ENCODE measurements around the gene SETD5.

The SETD5 gene

DNA sequence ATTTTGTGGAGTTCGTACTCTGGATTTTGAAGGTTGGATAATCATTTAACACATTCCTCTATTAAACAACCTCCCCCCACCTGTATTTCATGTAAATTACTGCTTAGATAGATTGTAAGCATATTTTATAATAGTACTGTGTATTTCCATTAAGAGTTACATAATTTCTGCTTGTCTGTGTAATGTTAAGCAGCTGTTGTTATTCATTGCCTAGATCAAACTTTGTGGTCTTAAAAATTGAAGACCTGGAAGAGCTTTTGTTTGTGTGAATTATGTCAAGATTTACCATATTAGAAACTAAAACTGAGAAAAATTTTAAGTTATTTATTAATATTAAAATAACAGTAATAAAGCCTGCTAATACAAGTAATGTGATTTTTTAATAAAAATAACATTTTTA lies 11.1 kb downstream of the SETD5 start:
- no peak for DNase-seq (ENCODE audit: low spot score)

DNA sequence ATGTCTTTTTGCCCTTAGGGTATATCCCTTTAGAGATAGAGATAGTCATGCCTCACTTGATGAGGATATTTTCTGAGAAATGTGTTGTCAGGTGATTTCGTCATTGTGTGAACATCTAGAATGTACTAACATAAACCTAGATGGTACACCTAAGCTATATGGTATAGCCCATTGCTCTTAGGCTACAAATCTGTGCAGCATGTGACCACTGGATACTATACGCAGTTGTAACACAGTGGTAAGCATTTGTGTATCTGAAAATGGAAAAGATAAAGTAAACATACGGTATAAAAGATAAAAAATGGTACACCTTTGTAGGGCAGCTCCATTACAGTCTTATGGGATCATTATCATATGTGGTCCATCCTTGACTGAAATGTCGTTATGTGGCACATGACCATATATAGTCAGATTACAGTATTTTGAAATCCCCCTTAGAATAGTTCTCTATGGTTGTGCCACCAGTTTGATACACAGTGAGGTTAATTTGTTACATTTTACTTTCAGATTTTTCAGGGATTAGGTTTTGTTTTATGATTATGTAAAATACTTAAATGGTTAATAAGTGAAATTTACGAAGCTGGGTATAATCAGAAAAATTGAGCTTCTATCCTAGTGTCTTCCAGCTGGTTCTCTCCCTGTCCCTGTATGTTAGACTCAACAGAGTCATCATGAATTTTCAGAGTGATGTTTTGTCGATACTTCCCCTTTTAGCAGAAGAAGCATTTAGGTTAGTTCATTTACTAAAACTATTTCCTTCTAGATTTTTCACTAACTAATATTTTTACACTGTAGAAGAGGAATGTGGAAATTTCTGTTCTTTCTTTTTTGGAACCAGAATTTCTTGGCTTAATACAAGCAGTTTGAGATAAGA lies 12.8 kb downstream of the SETD5 start:
- no peak for DNase-seq (ENCODE audit: low spot score)

DNA sequence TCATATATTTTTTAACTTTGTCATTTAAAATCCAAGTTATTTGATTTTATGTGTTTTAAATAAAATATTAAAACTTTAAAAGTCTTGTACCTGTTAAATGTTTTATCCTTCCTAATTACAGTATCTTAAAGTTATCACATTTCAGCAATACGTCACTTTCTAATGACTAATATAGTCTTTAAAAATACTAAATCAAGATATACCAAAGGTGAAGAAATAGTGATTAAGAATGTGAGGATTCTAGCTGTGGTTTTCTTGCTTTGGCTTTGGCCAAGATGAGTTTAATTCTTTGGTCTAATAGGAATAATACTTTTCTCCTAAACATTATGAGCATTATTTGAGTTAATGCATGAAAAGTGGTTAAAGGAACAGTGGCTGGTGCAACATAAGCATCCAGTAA lies 13.9 kb downstream of the SETD5 start:
- no peak for DNase-seq (ENCODE audit: low spot score)

DNA sequence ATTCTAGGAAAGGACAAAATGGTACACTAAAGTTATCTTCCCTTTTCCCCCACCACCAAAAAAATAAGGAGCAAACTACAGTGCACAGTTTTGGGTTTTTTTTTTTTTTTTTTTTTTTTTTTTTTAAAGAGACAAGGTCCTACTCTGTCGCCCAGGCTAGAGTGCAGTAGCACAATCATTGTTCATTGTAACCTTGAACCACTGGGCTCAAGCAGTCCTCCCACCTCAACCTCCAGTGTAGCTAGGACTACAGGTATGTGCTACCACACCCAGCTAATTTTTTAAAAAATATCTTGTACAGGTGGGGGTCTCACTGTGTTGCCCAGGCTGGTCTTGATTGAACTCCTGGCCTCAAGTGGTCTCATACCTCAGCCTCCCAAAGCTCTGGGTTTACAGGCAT lies 14.9 kb downstream of the SETD5 start:
- DNase-seq (ENCODE audit: low spot score): no peak

DNA sequence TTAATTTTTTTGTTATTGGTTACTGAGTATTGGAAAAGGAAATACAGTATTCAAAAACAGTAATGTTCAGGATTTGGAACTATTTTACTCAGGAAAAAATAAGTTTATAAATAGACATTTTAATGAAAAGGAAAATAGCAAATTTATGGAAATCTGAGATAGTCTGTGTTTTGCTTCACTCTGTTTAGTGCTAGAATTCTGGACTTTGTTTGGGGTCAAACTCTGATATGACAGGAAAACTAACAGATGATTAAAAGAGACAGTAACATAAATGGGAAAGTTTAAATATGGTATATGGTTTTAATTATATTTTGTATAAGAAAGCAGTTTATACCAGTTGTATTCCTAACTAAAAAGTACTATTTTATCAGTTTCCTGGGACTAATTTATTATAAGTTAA lies 17.4 kb downstream of the SETD5 start:
- DNase-seq (ENCODE audit: low spot score): no peak

DNA sequence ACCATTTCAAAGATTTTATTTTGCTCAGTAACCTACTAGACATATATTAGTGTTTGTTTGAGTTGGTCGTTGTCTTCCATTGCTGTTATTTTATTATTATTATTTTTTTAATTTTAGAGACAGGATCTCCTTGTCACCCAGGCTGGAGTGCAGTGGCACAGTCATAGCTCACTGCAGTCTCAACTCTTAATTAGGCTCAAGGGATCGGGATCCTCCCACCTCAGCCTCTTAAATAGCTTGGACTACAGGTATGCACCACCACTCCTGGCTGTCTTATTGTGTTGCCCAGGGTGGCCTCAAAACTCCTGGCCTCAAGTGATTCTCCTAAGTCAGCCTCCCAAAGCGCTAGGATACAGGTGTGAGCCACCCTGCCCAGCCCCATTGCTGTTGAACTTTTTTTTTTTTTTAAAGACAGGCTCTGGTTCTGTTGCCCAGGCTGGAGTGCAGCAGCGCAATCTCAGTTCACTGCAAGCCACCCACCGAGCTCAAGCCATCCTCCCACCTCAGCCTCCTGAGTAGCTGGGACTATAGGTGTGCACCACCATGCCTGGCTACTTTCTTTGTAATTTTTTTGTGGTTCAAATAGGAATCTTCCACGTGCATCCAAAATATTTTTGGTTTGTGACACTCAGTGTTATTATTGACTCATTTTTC lies 18.2 kb downstream of the SETD5 start:
- no peak for DNase-seq (ENCODE audit: low spot score)

DNA sequence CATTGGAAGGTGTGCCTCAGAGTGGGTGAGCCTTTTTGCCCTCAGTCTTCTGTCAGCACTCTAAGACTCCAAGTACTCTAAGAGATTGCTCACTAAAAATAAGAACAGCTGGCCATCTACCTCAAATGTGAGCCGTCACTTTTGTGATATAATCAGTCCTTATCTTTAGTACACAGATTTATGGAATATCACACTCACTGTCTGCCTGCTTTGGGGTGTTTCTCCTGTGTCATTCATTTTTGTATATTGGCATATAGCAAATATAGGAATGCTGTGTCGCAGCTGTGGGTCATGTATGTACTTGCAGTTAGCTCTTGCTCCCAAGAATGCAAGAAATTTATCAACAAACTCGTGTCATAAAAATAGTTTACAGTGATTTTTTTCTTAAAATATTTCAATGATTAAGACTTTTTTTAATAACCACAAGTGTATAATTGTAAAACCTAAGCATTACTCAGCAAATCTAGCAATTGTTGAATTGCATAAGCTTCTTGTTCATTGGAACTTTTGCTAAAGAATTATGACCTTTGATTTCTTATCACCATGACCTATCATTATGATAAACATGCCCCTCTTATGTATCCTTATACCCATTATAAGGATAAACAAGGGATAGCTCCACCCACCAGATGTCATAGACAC lies 18.8 kb downstream of the SETD5 start:
- no peak for DNase-seq (ENCODE audit: low spot score)

DNA sequence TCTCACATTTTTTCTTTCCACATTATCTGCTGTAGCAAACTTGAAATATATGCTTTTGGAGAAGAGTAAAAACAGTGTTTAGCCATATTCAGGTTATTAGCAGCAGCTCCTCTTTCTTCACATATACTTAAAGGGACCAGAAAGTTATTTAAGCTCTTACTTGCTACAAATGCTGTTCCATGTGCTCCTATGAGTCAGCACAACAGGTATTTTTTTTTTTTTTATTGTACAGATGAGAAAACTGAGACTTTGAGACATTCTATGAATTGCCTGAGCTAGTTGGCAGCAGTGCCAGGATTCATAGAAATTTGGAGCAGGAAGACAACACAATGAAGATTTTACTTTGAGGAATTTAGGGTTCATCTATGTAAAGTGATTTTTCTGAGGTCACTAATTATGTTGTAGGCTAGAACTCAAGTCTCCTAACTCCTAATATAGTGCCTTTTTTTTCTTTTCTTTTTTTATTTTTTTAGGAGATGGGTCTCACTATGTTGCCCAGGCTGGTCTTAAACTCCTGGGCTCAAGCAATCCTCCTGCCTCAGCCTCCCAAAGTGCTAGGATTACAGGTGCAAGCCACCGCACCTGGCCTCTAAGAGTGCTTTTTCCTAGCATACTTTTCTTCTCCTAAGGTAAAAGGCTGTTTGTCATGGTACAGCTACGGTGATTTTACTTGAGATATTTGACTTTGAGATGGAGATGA lies 23.6 kb downstream of the SETD5 start:
- no peak for DNase-seq (ENCODE audit: low spot score)

DNA sequence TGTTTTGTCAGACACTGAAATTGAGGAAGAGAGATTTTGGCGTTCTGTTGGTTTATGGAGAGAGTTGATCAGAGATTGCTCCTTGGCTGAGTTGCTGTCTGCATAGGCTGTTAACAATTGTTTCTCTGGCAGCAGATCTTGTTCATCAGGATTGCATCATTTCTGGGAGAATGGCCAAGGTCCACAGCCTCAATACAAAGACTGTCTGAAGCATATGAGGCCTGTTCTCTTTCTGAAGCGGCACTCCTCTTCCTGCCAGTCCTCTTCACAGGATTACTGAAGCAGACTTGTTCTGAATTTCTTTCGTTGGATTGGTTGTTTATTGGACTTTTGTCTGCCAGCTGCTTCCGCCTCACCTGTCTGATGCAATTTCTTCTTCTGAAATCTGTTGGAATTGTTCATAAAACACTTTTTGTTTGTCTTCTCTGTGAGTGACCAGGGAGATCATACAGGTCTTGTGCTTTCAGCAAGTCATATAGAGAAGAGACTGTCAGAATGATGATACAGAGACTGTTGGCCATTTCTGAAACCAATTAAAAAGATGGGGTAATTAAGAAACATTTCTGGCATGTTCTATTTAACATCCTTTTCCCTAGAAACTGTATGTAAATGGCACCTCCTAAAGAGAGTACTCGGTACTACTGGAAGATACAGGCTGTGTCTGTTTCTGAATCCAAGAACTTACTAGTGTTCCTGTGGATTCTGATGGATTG lies 25.5 kb downstream of the SETD5 start:
- peak; percentile 82 for DNase-seq (ENCODE audit: low spot score)

DNA sequence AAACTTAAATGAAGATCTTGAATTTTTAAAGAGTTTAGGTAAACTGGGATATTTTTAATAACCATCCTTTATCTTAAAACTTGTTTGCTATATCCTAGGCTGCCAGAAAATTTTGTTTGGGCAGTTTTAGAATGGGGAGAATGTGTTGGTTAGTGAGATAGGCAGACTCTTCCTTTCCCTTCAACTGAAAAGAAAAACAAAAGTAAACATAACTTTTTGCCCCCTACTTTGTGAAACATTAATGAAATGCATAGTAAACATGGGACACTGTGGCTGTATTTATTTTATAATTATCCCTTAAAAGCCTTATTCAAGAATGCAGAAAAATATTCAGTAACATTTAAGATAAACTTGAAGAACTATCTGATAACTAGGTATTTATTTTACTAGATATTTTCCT lies 31.0 kb downstream of the SETD5 start:
- DNase-seq (ENCODE audit: low spot score): no peak

DNA sequence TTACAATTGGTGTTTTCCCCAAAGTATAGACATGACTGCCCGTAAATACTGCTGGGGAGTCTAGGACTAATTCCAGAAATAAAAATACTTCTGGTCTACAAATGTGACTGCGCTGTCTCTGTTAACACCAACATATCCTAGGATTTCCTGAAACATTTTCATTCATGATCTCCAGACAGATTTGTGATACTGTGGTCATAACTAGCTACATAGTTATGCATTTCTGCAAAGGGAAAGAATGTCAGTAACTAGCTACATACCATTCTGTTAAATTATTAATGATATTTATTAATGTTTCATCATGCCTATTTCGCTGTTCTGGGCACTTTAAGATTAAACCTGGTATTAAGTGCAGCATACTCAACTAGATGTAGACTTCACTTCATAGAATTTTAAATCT lies 33.3 kb downstream of the SETD5 start:
- DNase-seq (ENCODE audit: low spot score): no peak

DNA sequence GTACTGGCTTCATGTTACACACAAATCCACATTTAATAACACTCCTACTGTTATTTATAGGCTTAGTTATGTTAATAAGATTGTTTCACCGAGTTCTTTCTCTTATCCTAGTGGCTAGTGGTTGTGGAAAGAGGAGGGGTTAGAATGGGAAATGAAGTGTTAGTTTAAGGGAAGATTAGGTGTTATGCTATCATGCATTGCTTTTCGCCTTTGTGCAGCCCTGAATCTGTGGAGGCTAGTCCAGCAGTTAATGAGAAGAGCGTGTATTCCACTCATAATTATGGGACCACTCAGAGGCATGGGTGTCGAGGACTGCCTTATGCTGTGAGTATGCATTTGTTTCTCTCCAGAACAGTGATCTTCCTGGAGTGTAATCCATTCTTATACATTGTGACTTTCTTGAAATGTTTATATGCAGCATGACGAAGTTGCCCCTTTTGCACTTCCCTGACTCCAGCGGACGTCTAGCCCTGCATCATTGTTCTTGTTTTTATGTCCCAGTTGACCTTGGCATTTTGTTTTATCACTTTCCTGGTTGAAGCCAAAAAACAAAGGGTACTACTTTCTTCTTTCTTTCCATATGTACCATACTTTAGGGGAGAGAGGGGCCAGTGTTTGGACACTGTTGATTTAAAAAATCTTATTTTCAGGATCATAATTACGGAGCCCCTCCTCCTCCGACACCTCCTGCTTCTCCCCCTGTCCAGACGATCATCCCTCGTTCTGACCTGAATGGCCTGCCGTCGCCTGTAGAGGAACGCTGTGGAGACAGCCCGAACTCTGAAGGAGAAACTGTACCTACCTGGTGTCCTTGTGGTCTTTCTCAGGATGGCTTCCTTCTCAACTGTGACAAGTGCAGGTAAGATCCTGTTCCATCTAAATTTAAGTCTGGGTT lies 36.5 kb downstream of the SETD5 start:
- DNase-seq (ENCODE audit: low spot score): no peak

DNA sequence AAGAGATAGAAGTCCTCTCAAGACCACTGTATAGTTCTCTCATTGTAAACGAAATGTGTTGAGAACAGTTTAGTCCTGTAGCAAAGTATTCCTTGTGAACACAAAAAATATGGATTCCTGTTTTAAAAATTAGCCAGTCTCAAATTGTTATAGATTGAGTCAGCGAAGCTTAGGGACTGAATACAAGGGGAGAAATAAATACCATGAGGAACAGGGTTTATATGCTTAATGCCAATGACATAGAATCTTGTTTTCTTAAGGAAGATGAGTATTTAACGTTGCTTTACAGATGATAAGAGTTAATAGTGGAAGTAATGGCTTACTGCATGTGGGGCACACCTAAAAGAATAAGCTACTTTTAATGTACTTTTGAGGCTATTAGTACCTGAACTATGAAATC lies 37.9 kb downstream of the SETD5 start:
- DNase-seq (ENCODE audit: low spot score): no peak

DNA sequence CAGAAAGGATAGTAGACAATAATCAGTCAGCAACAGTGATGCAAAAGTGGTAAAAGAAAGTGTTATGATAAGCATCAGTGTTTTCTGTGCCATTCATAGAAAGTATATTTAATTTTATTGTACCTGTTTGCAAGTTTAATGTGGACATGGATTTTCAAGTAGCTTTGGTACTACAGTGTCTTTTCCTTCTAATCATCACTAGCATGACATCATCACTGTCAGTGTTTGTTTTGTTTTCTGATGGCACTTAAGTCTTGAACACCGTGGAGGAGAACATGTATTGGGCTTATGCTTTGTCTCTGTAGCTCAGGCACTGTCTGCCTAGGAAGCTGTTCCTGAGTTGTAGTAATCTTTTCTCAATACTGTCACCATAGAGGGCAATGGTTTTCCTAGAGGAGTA lies 41.9 kb downstream of the SETD5 start:
- no peak for DNase-seq (ENCODE audit: low spot score)

DNA sequence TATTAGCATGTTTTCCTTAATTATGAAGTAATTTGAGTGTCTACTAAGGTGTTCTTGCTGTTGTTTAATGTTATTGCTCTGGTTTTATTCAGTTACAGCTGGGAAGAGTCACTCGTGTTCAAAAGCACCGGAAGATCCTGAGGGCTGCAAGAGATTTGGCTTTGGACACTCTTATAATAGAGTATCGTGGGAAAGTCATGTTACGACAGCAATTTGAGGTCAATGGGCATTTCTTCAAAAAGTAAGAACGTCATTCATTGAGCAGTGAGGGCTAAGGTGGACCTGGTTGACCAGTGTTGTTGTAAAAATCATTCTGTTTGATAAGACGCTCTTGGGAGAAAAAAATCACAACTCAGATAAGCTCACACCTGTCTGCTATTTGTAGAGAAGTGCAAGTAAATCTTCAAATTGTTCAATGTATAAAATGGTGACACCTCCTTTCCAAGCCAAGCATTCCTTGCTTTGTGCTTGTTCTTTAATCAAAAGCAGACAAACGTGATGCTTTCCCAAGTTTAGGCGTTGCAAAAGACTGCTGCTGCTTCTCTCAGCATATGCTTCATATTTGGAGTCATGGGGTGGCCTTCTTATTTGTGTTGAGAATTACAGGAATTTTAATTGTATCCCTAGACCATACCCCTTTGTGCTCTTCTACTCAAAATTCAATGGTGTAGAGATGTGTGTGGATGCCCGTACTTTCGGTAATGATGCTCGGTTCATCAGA lies 44.2 kb downstream of the SETD5 start:
- DNase-seq (ENCODE audit: low spot score): no peak

DNA sequence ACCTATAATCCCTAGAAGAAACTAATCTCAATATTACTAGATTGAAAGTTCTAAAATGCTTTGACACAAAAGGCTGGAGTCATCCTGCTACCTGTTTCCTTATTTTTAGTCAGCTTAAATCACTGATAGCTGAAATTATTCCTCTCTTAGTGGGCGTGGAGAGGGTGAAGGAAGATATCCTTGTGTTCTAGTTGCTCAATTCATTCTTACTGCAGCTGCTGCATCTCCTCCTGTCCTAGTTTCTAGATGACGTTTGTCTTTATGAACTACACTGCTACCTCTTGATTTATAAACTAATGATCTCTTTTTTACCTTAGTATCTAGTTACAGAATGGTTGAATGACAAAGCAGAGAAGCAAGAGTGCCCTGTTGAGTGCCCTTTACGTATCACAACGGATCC lies 50.7 kb downstream of the SETD5 start:
- DNase-seq (ENCODE audit: low spot score): no peak

DNA sequence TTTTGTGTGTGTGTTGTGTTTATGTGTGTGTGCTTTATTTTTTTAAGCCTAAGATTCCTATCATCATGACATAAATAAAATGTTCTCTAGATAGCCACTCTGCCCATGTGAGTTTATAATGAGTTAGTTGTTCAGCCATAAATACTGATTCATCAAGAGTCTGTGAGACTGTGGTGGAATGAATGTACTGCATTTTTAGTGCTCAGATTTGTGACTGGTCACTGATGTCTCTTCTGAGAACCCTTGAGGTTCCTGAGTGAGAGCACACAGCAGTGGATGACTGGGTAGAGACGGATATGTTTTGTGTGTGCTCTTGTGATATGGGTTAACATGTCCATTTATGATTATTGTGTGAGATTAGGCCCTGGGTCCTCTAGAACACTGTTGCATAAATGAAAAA lies 51.2 kb downstream of the SETD5 start:
- peak; percentile 11 for DNase-seq (ENCODE audit: low spot score)

DNA sequence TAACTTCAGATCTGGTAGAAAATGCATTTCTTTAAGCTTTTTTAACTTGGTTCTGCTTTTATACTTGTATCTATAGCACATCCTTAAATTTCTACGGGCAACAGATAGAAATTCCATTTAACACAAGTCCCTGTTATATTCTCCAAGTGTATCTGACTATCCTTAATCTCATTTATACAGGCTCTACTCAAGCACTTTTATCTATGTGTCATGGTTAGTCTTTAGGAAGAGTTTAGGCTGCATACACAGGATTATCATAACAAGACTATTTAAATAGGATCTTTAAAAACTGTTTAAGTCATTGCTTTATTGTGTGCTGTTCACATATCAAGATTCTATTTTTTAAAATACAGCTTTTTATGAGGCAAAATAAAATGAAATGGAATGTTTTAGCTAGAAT lies 52.7 kb downstream of the SETD5 start:
- no peak for DNase-seq (ENCODE audit: low spot score)

DNA sequence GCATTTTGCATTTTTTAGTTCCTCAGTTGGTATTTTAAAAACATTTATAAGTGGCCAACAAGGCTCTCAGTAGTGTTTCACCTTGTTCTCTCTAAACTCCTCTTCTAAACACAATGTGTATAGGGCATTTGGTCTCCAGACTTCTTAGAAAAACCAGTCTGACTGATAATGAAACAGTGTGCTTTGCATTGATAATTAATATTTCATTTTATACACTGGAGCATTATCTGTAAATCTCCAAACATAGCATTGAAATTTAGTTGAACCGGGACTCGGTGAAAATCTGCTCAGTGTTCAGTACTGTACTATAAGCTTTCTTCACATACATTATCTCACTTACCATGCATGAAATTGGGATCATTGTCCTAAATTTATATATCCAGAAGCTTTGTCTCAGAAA lies 53.6 kb downstream of the SETD5 start:
- DNase-seq (ENCODE audit: low spot score): no peak

DNA sequence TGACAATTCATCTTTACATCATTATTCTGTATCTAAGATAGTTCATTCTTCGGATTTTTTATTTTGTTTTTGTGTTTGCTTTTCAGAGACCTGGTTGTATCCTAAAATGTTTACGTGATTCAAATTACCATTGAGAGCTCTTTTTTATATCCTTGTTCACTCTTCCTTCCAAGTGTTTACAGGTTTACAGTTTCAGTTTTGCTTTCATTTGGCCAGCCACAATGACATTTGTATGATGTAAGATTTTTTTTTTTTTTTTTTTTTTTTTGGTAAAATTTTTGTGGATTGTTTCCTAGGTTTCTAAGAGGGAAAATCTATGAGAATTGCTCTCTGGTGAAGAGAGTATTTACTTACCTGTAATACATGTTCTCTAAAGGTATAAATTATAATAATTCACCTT lies 55.0 kb downstream of the SETD5 start:
- no peak for DNase-seq (ENCODE audit: low spot score)
